Measurements from ENCODE around the gene FARP1. TPM values are rescaled to one million over a fixed set of nuclear protein-coding genes. Genes with fewer than 3 reads are reported as not detected.

FARP1 gene
- total and polyA plus RNA-seq, 10 of the 15 experiments (the other 5 are each of a cell fraction or from before 2014, with no cell fraction given) = 0.17 to 6.9 (median 0.68) TPM

DNA sequence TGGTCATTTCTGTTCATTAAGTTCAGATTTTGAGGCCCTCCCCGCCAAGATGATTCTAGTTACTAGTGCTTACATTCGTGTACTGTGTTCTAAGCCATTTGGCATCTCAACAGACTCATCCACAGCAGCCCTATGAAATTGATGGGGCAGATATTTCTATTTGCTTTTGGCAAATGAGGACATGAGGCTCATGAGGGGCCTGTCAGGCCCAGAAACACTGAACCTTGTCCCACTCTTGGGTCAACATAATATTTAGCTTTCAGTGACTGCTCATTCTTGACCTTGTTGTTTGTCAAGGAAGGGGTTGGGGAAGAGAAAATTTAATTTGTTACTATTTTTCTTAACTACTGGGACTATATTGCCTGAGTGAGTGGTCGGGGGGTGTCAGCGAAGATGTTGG, 126.5 kb downstream of the FARP1 start:
- H3K4me1 ChIP-seq (ENCODE audit: control insufficient read depth, insufficient read depth, low read length) = peaks cover 6% of the 10 kb centered on the region
- ATAC-seq (no peak), FAIRE-seq (no peak), DNase-seq (ENCODE audit: low read depth, low spot score) (no peak)
- ChIA-PET POLR2A (no interaction called here), SMC1A (ENCODE audit: uncharacterized antibody, unreplicated experiment) (interaction anchor here (0.6 to 1.0 kb wide), 2 partner anchors 9 to 77 kb away, joined by 3 read pairs; no protein-coding TSS in a partner anchor), CTCF (no interaction called here), RAD21 (ENCODE audit: unreplicated experiment) (no interaction called here)
- H3K27ac ChIP-seq (ENCODE audit: control insufficient read depth, insufficient read depth) = no peak overlapping the region
- H3K4me3 ChIP-seq = no peak overlapping the region
- in situ Hi-C loops (cut with MboI) = no loop called here
- no peaks in the 10 kb centered on the region for H3K27me3 ChIP-seq (replicated peaks in 1 of 2; ENCODE audit: control insufficient read depth in 2 of 2, insufficient read depth in 2 of 2, low read length in 1 of 2)
- H3K9me3 ChIP-seq (replicated peaks; ENCODE audit: control insufficient read depth, insufficient read depth, low read length) = no peaks in the 10 kb centered on the region
- TF ChIP-seq GATAD2B (conservative IDR thresholded peaks at IDR 0.05; ENCODE audit: low read depth) = no peak
- TF ChIP-seq HCFC1 (IDR thresholded peaks at IDR 0.05; ENCODE audit: low read length) = no peak
- TF ChIP-seq, protein P1, sequence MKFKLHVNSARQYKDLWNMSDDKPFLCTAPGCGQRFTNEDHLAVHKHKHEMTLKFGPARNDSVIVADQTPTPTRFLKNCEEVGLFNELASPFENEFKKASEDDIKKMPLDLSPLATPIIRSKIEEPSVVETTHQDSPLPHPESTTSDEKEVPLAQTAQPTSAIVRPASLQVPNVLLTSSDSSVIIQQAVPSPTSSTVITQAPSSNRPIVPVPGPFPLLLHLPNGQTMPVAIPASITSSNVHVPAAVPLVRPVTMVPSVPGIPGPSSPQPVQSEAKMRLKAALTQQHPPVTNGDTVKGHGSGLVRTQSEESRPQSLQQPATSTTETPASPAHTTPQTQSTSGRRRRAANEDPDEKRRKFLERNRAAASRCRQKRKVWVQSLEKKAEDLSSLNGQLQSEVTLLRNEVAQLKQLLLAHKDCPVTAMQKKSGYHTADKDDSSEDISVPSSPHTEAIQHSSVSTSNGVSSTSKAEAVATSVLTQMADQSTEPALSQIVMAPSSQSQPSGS (IDR thresholded peaks at IDR 0.05; ENCODE audit: low read length) = no peak
- no peak for TF ChIP-seq MTA3 (IDR thresholded peaks at IDR 0.05; ENCODE audit: borderline replicate concordance, low read length)
- no peak for TF ChIP-seq SMAD1 (IDR thresholded peaks at IDR 0.05; ENCODE audit: low read depth, partially characterized antibody)
- TF ChIP-seq ZNF217 (IDR thresholded peaks at IDR 0.05) = no peak
- no peak for TF ChIP-seq ESRRA (IDR thresholded peaks at IDR 0.05; ENCODE audit: low read length)
- TF ChIP-seq CBX3 (IDR thresholded peaks at IDR 0.05; ENCODE audit: borderline replicate concordance, low read depth) = no peak
- TF ChIP-seq, protein P2, sequence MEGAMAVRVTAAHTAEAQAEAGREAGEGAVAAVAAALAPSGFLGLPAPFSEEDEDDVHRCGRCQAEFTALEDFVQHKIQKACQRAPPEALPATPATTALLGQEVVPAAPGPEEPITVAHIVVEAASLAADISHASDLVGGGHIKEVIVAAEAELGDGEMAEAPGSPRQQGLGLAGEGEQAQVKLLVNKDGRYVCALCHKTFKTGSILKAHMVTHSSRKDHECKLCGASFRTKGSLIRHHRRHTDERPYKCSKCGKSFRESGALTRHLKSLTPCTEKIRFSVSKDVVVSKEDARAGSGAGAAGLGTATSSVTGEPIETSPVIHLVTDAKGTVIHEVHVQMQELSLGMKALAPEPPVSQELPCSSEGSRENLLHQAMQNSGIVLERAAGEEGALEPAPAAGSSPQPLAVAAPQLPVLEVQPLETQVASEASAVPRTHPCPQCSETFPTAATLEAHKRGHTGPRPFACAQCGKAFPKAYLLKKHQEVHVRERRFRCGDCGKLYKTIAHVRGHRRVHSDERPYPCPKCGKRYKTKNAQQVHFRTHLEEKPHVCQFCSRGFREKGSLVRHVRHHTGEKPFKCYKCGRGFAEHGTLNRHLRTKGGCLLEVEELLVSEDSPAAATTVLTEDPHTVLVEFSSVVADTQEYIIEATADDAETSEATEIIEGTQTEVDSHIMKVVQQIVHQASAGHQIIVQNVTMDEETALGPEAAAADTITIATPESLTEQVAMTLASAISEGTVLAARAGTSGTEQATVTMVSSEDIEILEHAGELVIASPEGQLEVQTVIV (IDR thresholded peaks at IDR 0.05; ENCODE audit: borderline replicate concordance, partially characterized antibody) = no peak
- WGBS (ENCODE audit: insufficient coverage, insufficient replicate concordance, low lambda C conversion rate, missing lambda C conversion rate) = 29% methylated on average over 4 of the region's 4 CpGs
- intact Hi-C loops (cut with micrococcal nuclease; ENCODE audit: unreplicated experiment) = no loop called here
- no peaks in the 10 kb centered on the region for H4K20me1 ChIP-seq (ENCODE audit: control insufficient read depth, insufficient read depth)
- BruUV-seq (replicated peaks) = no TSS peak
- H3K4me2 ChIP-seq (ENCODE audit: control insufficient read depth, insufficient read depth) = no peak overlapping the region
- no peaks in the 10 kb centered on the region for H3K36me3 ChIP-seq (ENCODE audit: control insufficient read depth in 2 of 2, insufficient read depth in 2 of 2, low read length in 1 of 2)
- H3K9ac ChIP-seq (ENCODE audit: control insufficient read depth, insufficient read depth, low read length) = no peak overlapping the region
- H3K79me2 ChIP-seq (ENCODE audit: control insufficient read depth, insufficient read depth, low read length) = no peaks in the 10 kb centered on the region
- H2AFZ ChIP-seq (ENCODE audit: control insufficient read depth, low read depth, low read length) = no peak overlapping the region
